Gastroesophageal sphincter (tissue), 4 donors: ENCODE data around the gene KANK4. TPM values are rescaled to one million over a fixed set of nuclear protein-coding genes. Genes with fewer than 3 reads are reported as not detected.

Source experiments
- ATAC-seq: fragments of 150-250 bp; one replicate; pipeline ENCODE4 v1.9.1; 2016; ENCODE audit warnings: mild to moderate bottlenecking, moderate library complexity
- H3K27ac ChIP-seq, 4 donors: fragments of 200-600 bp; sonication (generic) in 3 of 4; 1 replicate in 3 of 4; 2 replicates in 1 of 4; pipeline ENCODE4 v1.5.1; 2016 to 2019
- H3K27me3 ChIP-seq: fragments of 200-600 bp; sonication (generic); one replicate; pipeline ENCODE4 v1.5.1; 2019
- H3K36me3 ChIP-seq, 2 donors: fragments of 200-600 bp; sonication (generic); one replicate each; pipeline ENCODE4 v1.5.1; 2019; ENCODE audit warnings: control low read depth in 1 of 2
- H3K4me1 ChIP-seq, 3 donors: fragments of 200-600 bp; sonication (generic); 1 replicate in 2 of 3; 2 replicates in 1 of 3; pipeline ENCODE4 v1.5.1; 2016 to 2019; ENCODE audit warnings: control low read depth in 2 of 3
- H3K4me3 ChIP-seq, 2 donors: fragments of 200-600 bp; sonication (generic); one replicate each; pipeline ENCODE4 v1.5.1; 2019; ENCODE audit warnings: mild to moderate bottlenecking in 1 of 2, moderate library complexity in 1 of 2
- H3K9me3 ChIP-seq, 3 donors: fragments of 200-600 bp; sonication (generic); one replicate each; pipeline ENCODE4 v1.5.1; 2017 to 2019; ENCODE audit warnings: control low read depth in 2 of 3
- CTCF ChIP-seq, 4 experiments: fragments of 200-600 bp in 2 of 4; fragments of 450-650 bp in 2 of 4; sonication (generic) in 1 of 4; IDR thresholded peaks; one replicate each; pipeline ENCODE4 v1.5.1; 2017 to 2019; ENCODE audit warnings: antibody characterized with exemption in 4 of 4, mild to moderate bottlenecking in 2 of 4, moderate library complexity in 2 of 4
- EP300 ChIP-seq: sonication (generic); formaldehyde crosslinking; IDR thresholded peaks from one replicate; pipeline ENCODE4 v1.6.1; 2017; ENCODE audit warnings: antibody characterized with exemption, mild to moderate bottlenecking
- POLR2A ChIP-seq, 2 donors: fragments of 450-650 bp; IDR thresholded peaks; one replicate each; pipeline ENCODE4 v1.6.1; 2017; ENCODE audit warnings: antibody characterized with exemption in 2 of 2, mild to moderate bottlenecking in 2 of 2, moderate library complexity in 1 of 2
- POLR2AphosphoS5 ChIP-seq: sonication (generic); formaldehyde crosslinking; IDR thresholded peaks from one replicate; pipeline ENCODE4 v1.6.1; 2017; ENCODE audit warnings: antibody characterized with exemption
- WGBS, 2 donors: methylation state at CpG; one replicate each; pipeline ENCODE4 v1.1.5; 2018; ENCODE audit warnings: low coverage in 1 of 2; 5-methylcytosine and 5-hydroxymethylcytosine counted together
- total RNA-seq, 4 donors: library from RNA; depleted of rRNA; stranded (reverse); fragments of >200 nt; gene quantifications; one replicate each; pipeline ENCODE4 v1.1.0, GENCODE V29; 2016

Gene KANK4
- total RNA-seq, 4 donors from 2014 or later: 0.16 to 0.73 (median 0.29) TPM

GRCh38 chr1:62286786-62287224, 32.4 kb downstream of the KANK4 start:
- WGBS, 2 donors: 26 to 33% methylated on average over 1 to 4 of the region's 9 CpGs
- TF ChIP-seq POLR2A (IDR thresholded peaks at IDR 0.05) (no peak), POLR2AphosphoS5 (no peak), EP300 (no peak)
- Histone ChIP-seq H3K27me3 (peaks cover 58% of the 10 kb centered on the region), H3K4me1 (peaks cover 0 to 18% (median 4%) of the 10 kb centered on the region in 3 donors), H3K36me3 (no peaks in the 10 kb centered on the region), H3K4me3 (peak overlapping the region in 1 of 2 donors; percentile 6), H3K27ac (no peak overlapping the region), H3K9me3 (no peaks in the 10 kb centered on the region)
- no peak for ATAC-seq

- ATAC-seq: no peak
- H3K4me1 ChIP-seq: peaks cover 0 to 18% (median 4%) of the 10 kb centered on the region in 3 donors
These were observed 33.0 kb downstream of the KANK4 start for GRCh38 chr1:62285984-62286785.

GRCh38 chr1:62285440-62285839, 33.8 kb downstream of the KANK4 start:
- no peak overlapping the region for H3K27ac ChIP-seq
- H3K27me3 ChIP-seq: peaks cover 46% of the 10 kb centered on the region
- H3K4me1 ChIP-seq: peaks cover 0 to 18% (median 4%) of the 10 kb centered on the region in 3 donors
- peaks cover 0 to 7% (median 0%) of the 10 kb centered on the region in 3 donors for H3K9me3 ChIP-seq
- no peak for ATAC-seq
- 33 to 40% methylated on average over 1 of the region's 1 CpG for whole genome bisulfite sequencing, 2 donors
- H3K4me3 ChIP-seq: no peak overlapping the region
- no peaks in the 10 kb centered on the region for H3K36me3 ChIP-seq
- TF ChIP-seq POLR2AphosphoS5 (no peak), POLR2A (IDR thresholded peaks at IDR 0.05) (no peak), EP300 (no peak), CTCF (IDR thresholded peaks at IDR 0.05) (no peak)

More at GRCh38 chr1:62285984-62286785, 33.0 kb downstream of the KANK4 start:
- TF ChIP-seq EP300 (no peak), POLR2A (IDR thresholded peaks at IDR 0.05) (no peak)
- H3K4me3 ChIP-seq: peak overlapping the region in 1 of 2 donors; percentile 6
- H3K36me3 ChIP-seq: no peaks in the 10 kb centered on the region
- H3K9me3 ChIP-seq: peaks cover 0 to 1% (median 0%) of the 10 kb centered on the region in 3 donors
- 27% methylated on average over 11 to 14 of the region's 20 CpGs for WGBS, 2 donors
- H3K27me3 ChIP-seq: peaks cover 51% of the 10 kb centered on the region
- H3K27ac ChIP-seq: no peak overlapping the region

GRCh38 chr1:62283986-62284385, 35.2 kb downstream of the KANK4 start:
- Histone ChIP-seq H3K36me3 (no peaks in the 10 kb centered on the region), H3K4me1 (peaks cover 0 to 18% (median 4%) of the 10 kb centered on the region in 3 donors), H3K9me3 (peaks cover 0 to 7% (median 0%) of the 10 kb centered on the region in 3 donors), H3K4me3 (no peak overlapping the region), H3K27me3 (peaks cover 40% of the 10 kb centered on the region), H3K27ac (no peak overlapping the region)
- no peak for TF ChIP-seq POLR2AphosphoS5
- no peak for ATAC-seq
- 47 to 81% methylated on average over 3 to 5 of the region's 5 CpGs for WGBS, 2 donors

- peaks cover 0 to 18% (median 4%) of the 10 kb centered on the region in 3 donors for H3K4me1 ChIP-seq
- peaks cover 0 to 7% (median 0%) of the 10 kb centered on the region in 3 donors for H3K9me3 ChIP-seq
- 69 to 72% methylated on average over 3 to 6 of the region's 8 CpGs for WGBS, 2 donors
- peaks cover 33% of the 10 kb centered on the region for H3K27me3 ChIP-seq
- no peak overlapping the region for H3K27ac ChIP-seq
- H3K4me3 ChIP-seq: no peak overlapping the region
- TF ChIP-seq EP300 (no peak), CTCF (IDR thresholded peaks at IDR 0.05) (no peak), POLR2A (IDR thresholded peaks at IDR 0.05) (no peak), POLR2AphosphoS5 (no peak)
- ATAC-seq: no peak
- H3K36me3 ChIP-seq: no peaks in the 10 kb centered on the region
These were observed 36.1 kb downstream of the KANK4 start for GRCh38 chr1:62282909-62283755.

- H3K4me1 ChIP-seq: peaks cover 0 to 17% (median 4%) of the 10 kb centered on the region in 3 donors
- ATAC-seq: no peak
- no peak overlapping the region for H3K4me3 ChIP-seq
- no peaks in the 10 kb centered on the region for H3K36me3 ChIP-seq
- peaks cover 0 to 14% (median 0%) of the 10 kb centered on the region in 3 donors for H3K9me3 ChIP-seq
- TF ChIP-seq POLR2A (IDR thresholded peaks at IDR 0.05): no peak
- no peak for TF ChIP-seq EP300
- no peak for TF ChIP-seq CTCF (IDR thresholded peaks at IDR 0.05)
- TF ChIP-seq POLR2AphosphoS5: no peak
- peaks cover 23% of the 10 kb centered on the region for H3K27me3 ChIP-seq
- WGBS, 2 donors: 84 to 89% methylated on average over 3 to 4 of the region's 4 CpGs
- no peak overlapping the region for H3K27ac ChIP-seq
These were observed 37.2 kb downstream of the KANK4 start for GRCh38 chr1:62281922-62282555.
